RWPE2 (cell line): Measurements from ENCODE around the gene KDM4C.

ENCODE experiments used
- ATAC-seq: fragments of 200-7000 bp; cut with Tn5 transposase; 3 replicates; pipeline ENCODE4 v1.9.1; 2021; ENCODE audit warnings: low read depth
- DNase-seq: peaks from one replicate; pipeline ENCODE4 v3.0.0-alpha.2; 2020; ENCODE audit warnings: low spot score
- H3K27ac ChIP-seq: fragments of 450-650 bp; 2 replicates; pipeline ENCODE4 v1.5.1; 2017; ENCODE audit warnings: mild to moderate bottlenecking; ENCODE audit not compliant: poor library complexity, severe bottlenecking
- H3K27me3 ChIP-seq: fragments of 250-450 bp; sonication (Bioruptor Pico); 2 replicates; pipeline ENCODE4 v1.5.1; 2021; ENCODE audit warnings: mild to moderate bottlenecking, moderate library complexity; ENCODE audit not compliant: insufficient read depth, poor library complexity, severe bottlenecking
- H3K36me3 ChIP-seq: fragments of 250-450 bp; sonication (Bioruptor Pico); 2 replicates; pipeline ENCODE4 v1.5.1; 2020; ENCODE audit warnings: low read depth, mild to moderate bottlenecking, moderate library complexity
- H3K4me1 ChIP-seq: fragments of 250-450 bp; sonication (Bioruptor Pico); 2 replicates; pipeline ENCODE4 v1.5.1; 2021; ENCODE audit warnings: mild to moderate bottlenecking, moderate library complexity; ENCODE audit not compliant: insufficient read depth, poor library complexity, severe bottlenecking
- H3K4me3 ChIP-seq: fragments of 250-450 bp; sonication (Bioruptor Pico); 2 replicates; pipeline ENCODE4 v1.5.1; 2021; ENCODE audit warnings: mild to moderate bottlenecking, moderate library complexity; ENCODE audit not compliant: severe bottlenecking
- H3K9me3 ChIP-seq: fragments of 250-450 bp; sonication (Bioruptor Pico); 2 replicates; pipeline ENCODE4 v1.5.1; 2021; ENCODE audit warnings: mild to moderate bottlenecking, moderate library complexity; ENCODE audit not compliant: severe bottlenecking
- TF ChIP-seq, protein P1 (sequence below): fragments of 450-650 bp; IDR thresholded peaks from one replicate; pipeline ENCODE4 v1.5.1; 2017; ENCODE audit warnings: mild to moderate bottlenecking, moderate library complexity; ENCODE audit not compliant: poor library complexity, severe bottlenecking

Gene KDM4C

GRCh38 chr9:6771722-6772121, 13.9 kb downstream of the KDM4C start:
- Histone ChIP-seq H3K9me3 (no peaks in the 10 kb centered on the region), H3K27ac (no peak overlapping the region), H3K36me3 (no peaks in the 10 kb centered on the region), H3K4me3 (no peak overlapping the region), H3K4me1 (no peaks in the 10 kb centered on the region), H3K27me3 (no peaks in the 10 kb centered on the region)
- ATAC-seq (no peak), DNase-seq (no peak)
- TF ChIP-seq, protein P1, sequence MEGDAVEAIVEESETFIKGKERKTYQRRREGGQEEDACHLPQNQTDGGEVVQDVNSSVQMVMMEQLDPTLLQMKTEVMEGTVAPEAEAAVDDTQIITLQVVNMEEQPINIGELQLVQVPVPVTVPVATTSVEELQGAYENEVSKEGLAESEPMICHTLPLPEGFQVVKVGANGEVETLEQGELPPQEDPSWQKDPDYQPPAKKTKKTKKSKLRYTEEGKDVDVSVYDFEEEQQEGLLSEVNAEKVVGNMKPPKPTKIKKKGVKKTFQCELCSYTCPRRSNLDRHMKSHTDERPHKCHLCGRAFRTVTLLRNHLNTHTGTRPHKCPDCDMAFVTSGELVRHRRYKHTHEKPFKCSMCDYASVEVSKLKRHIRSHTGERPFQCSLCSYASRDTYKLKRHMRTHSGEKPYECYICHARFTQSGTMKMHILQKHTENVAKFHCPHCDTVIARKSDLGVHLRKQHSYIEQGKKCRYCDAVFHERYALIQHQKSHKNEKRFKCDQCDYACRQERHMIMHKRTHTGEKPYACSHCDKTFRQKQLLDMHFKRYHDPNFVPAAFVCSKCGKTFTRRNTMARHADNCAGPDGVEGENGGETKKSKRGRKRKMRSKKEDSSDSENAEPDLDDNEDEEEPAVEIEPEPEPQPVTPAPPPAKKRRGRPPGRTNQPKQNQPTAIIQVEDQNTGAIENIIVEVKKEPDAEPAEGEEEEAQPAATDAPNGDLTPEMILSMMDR: no peak

DNA sequence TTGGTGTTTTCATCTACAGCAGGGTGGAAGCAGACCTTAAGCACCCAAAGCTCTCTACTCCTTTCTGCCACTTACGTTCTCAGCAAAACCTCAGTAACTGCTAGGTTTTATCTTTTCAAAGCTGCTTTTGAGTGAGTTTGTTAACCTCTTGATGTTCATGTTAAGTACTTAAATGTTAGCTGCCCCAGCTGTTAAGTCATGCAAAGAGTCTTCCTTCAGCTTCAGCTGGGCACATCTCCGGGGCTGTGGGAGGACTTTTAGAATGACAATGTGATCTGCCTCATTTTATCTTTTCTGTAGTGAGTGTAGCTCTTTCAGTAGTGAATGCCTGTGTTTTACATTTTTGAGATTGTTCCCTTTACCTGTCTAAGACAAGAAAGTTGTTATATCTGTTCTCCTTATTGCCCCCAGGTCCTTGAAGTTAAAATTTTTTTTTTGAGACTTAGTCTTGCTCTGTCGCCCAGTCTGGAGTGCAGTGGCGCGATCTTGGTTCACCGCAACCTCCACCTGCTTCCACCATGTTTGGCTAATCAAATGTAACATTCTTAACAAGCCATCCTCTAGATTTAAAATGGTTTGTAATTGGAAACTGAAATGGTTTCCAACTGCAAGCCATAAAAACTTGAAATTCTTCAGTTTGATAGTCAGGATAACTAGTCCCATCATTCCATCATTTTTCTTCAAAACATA, 19.6 kb downstream of the KDM4C start:
- Histone ChIP-seq H3K9me3 (no peaks in the 10 kb centered on the region), H3K4me3 (no peak overlapping the region), H3K27me3 (no peaks in the 10 kb centered on the region), H3K4me1 (no peaks in the 10 kb centered on the region), H3K27ac (no peak overlapping the region), H3K36me3 (no peaks in the 10 kb centered on the region)
- TF ChIP-seq, protein P1: no peak
- ATAC-seq (no peak), DNase-seq (no peak)

GRCh38 chr9:6779417-6780241, 21.9 kb downstream of the KDM4C start:
- TF ChIP-seq, protein P1: no peak
- peak; percentile 53; the same call in 1 of the 3 replicates for ATAC-seq
- Histone ChIP-seq H3K27me3 (no peaks in the 10 kb centered on the region), H3K27ac (no peak overlapping the region), H3K9me3 (no peaks in the 10 kb centered on the region), H3K36me3 (no peaks in the 10 kb centered on the region), H3K4me3 (no peak overlapping the region), H3K4me1 (no peaks in the 10 kb centered on the region)
- no peak for DNase-seq

GRCh38 chr9:6780690-6781089, 22.9 kb downstream of the KDM4C start:
- ATAC-seq (no peak), DNase-seq (no peak)
- H3K36me3 ChIP-seq: no peaks in the 10 kb centered on the region
- TF ChIP-seq, protein P1: no peak
- H3K27me3 ChIP-seq: no peaks in the 10 kb centered on the region
- H3K9me3 ChIP-seq: no peaks in the 10 kb centered on the region
- H3K4me3 ChIP-seq: no peak overlapping the region
- no peaks in the 10 kb centered on the region for H3K4me1 ChIP-seq
- H3K27ac ChIP-seq: no peak overlapping the region
